Fibroblast of skin of left quadriceps (primary cell): Measurements from ENCODE around the gene GID8.

Source experiments
- DNase-seq, 2 experiments: peaks; one replicate each; pipeline ENCODE4 v3.0.0-alpha.2; 2013; ENCODE audit warnings: low read depth in 2 of 2

GID8 gene

GRCh38 chr20:62902926-62903615 is 34.9 kb upstream of the GID8 start:
- DNase-seq: no peak

- no peak for DNase-seq
These were observed 32.3 kb upstream of the GID8 start for GRCh38 chr20:62905536-62906117.

- no peak for DNase-seq
These were observed 31.7 kb upstream of the GID8 start for GRCh38 chr20:62906209-62906608.

- no peak for DNase-seq
These were observed 31.1 kb upstream of the GID8 start for GRCh38 chr20:62906647-62907375.

GRCh38 chr20:62907384-62908317 is 30.3 kb upstream of the GID8 start:
- DNase-seq: no peak

- no peak for DNase-seq
These were observed 28.8 kb upstream of the GID8 start for GRCh38 chr20:62908971-62909791.

GRCh38 chr20:62910217-62910766 is 27.7 kb upstream of the GID8 start:
- no peak for DNase-seq

- no peak for DNase-seq
These were observed 27.0 kb upstream of the GID8 start for GRCh38 chr20:62910777-62911497.

- no peak for DNase-seq
These were observed 26.2 kb upstream of the GID8 start for GRCh38 chr20:62911701-62912280.

- no peak for DNase-seq
These were observed 24.8 kb upstream of the GID8 start for GRCh38 chr20:62913043-62913630.

- no peak for DNase-seq
These were observed 23.5 kb upstream of the GID8 start for GRCh38 chr20:62914436-62914835.

- DNase-seq: no peak
These were observed 22.9 kb upstream of the GID8 start for GRCh38 chr20:62914970-62915457.

GRCh38 chr20:62916703-62917476 is 21.1 kb upstream of the GID8 start:
- no peak for DNase-seq

GRCh38 chr20:62917720-62918119 is 20.2 kb upstream of the GID8 start:
- DNase-seq: no peak

- DNase-seq: no peak
These were observed 19.8 kb upstream of the GID8 start for GRCh38 chr20:62918147-62918546.

- no peak for DNase-seq
These were observed 19.1 kb upstream of the GID8 start for GRCh38 chr20:62918831-62919230.

- no peak for DNase-seq
These were observed 17.8 kb upstream of the GID8 start for GRCh38 chr20:62920039-62920645.

GRCh38 chr20:62921119-62921687 is 16.7 kb upstream of the GID8 start:
- DNase-seq: no peak
